MV-4-11 (cell line): Measurements from ENCODE around the gene SEC61B.
A peak's percentile ranks its signal among the peaks of the same experiment; 100 is the strongest.

Experiments used
- DNase-seq: peaks from one replicate; lab custom pipeline; 2025; lab: John Stamatoyannopoulos, UW

Gene SEC61B

DNA sequence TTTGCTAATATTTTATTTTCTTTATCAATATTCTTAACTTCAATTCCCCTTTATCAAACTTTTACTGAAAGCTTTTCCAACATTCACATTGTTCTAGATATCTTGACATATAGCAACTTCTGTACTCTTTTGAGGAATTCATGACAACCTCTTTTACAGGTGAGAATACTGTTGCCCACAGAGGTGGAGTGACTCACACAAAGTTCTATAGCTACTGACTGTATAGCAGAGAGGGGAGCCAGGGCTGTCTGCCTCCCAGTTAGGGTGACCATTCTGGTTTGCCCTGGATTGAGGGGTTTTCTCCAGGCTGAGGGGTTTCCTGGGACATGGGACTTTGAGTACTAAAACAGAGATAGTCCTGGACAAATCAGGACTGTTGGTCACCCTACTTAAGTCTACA lies 16.2 kb downstream of the SEC61B start:
- DNase-seq = no peak

DNA sequence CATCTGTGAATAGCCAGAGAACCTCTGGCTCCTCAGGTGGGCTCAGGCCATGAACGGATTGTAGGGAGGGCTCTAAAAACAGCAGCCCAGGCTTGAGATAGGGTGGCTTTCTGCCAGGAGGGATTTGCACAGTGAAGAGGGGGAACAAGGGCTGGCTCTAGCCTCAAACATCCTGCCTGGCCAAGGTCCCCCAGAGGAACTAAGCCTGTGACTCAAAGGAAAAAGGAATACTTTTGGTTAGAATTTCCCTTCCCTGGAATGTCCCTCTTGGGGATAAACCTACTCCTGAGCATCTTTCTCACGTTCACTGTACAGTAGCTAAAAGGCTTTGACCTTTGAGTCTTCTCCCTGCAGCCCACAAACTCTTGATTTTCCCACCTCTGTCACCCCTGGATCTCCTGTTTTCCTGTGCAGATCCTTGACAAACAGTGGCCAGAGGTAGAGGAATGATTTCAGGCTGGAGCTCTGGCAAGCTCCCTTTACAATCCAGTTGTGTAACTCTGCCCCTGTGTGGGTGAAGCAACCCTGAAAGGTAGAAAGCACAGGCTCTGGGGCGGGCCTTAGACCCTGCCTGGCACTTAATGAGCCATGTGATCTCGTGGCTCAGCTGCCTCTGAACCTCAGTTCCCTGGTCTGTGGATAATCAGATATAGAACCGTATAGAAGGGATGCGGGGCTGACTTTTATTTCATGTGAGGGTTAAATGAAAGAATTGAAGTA lies 17.4 kb downstream of the SEC61B start:
- no peak for DNase-seq

DNA sequence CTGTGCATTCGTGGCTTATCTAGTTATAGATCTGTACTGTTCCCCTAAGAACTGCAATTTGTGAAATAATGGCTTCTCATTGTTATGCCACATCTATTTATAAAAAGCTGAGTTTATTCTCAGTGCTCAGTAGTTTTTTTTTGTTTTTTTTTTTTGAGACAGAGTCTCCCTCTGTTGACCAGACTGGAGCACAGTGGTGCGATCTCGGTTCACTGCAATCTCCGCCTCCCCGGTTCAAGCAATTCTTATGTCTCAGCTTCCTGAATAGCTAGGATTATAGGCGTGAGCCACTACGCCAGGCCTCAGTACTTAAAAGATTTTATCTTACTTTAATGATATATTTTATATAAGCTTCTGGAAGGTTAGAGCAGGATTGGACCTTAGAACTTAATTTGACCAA lies 19.0 kb downstream of the SEC61B start:
- peak; percentile 12 for DNase-seq

GRCh38 chr9:99244344-99245260 lies 22.5 kb downstream of the SEC61B start:
- DNase-seq = peak; percentile 83

DNA sequence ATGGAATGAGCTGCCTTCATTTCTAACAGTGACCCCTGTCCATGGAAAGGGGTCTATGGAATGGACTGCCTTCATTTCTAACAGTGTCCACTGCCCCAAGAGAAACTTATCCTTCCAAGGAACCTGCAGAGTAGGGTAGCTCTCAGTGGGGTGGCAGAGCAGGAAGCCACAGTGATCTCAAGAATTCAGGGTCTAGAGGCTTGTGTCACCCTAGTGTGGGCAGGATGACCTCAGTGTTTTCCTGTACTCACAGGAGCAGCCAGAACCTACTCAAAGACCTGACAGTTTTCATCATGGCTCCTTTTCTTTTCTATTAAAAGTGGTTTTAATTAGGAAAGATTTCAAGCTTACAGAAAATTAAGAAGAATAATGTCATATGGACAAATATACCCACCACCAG lies 27.5 kb downstream of the SEC61B start:
- DNase-seq = no peak

GRCh38 chr9:99251157-99251556 lies 29.1 kb downstream of the SEC61B start:
- DNase-seq = no peak

- no peak for DNase-seq
These were observed 31.1 kb downstream of the SEC61B start for GRCh38 chr9:99253134-99253533.

DNA sequence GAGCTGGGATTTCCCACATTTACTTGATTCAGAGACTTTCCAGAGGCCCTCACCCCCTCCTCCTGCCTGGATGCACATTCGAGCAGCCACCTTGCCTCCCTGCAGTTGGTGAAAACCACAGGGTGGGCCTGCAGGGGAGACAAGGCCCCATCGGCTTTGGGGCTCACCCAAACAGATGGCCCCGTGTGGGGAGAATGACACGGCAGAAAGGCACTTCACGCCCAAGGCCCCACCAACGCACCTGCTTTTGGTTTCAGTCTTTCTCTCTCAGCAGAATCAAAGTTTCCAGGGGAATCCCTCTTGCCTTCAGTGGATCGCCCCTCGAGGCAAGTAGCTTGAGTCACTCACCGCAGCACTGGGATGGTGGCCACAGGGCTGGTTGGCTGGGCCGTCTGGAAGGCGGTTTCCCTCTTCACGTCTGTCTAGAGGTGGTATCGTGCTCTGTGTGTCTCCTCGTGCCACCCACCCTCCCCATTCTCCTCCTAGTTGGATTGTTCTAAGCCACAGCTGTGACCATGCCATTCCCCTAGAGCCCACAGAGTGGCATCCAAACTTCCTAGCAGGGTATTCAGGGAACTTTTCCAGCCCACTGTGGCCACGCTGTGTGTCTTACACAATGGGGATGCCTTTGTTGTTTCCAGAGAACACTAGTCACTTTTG lies 31.8 kb downstream of the SEC61B start:
- DNase-seq = peak; percentile 32

- DNase-seq = no peak
These were observed 33.6 kb downstream of the SEC61B start for GRCh38 chr9:99255651-99256050.

DNA sequence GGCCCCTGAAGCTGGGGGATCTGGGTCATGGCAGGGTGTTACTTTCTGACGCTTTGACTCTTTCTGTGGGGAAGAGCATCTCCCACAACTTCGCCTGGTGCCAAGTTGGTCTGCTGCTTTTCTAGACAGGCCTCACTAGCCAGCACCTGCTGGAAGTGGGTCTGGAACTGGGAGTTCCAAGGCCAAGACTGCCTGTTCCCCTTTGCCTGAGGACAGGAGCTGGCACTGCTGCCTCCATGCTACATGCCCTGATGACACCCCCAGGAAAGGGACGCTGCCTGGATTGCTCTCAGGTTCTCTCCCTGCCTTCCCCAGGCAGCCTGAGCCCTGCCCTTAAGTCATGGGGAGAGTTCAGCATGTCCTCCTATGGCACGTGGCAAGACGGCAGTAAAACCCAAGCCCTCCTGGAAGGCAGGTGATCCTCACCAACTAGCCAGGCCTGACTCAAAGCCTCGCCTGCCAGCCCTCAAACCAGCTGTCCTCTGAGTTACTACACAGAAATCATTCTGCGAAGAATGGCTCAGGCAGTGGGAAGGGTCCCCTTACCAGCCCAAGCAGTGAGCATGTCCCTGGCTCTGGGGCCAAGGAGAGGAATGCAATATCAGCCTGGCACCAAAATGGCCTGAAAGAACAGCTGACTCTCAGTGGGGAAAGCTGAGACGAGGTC lies 35.8 kb downstream of the SEC61B start:
- no peak for DNase-seq

GRCh38 chr9:99259231-99259918 lies 37.3 kb downstream of the SEC61B start:
- peak; percentile 19 for DNase-seq

- DNase-seq = no peak
These were observed 39.8 kb downstream of the SEC61B start for GRCh38 chr9:99261923-99262322.

- no peak for DNase-seq
These were observed 40.9 kb downstream of the SEC61B start for GRCh38 chr9:99262949-99263418.

GRCh38 chr9:99264070-99264680 lies 42.1 kb downstream of the SEC61B start:
- DNase-seq = peak; percentile 7

- no peak for DNase-seq
These were observed 43.6 kb downstream of the SEC61B start for GRCh38 chr9:99265691-99266090.

- DNase-seq = peak; percentile 17
These were observed 44.4 kb downstream of the SEC61B start for GRCh38 chr9:99266255-99267023.

DNA sequence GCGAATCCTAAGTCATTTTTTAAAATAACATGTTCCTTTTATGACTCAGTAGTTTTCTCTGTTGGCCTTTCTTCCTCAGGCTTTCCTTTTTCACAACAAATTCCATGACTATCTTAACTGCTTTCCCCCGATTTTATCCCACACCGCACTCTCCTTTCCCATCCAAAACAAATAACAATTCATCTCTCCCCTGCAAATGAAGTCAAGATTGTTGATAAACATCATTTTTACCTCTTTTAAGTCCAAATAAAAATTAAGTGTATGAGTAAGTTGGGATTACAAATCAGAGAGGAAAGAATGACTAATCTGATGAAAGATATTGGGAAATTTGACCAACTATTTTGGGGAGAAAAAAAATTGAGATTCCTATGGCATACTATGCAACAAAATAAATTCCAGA lies 47.3 kb downstream of the SEC61B start:
- DNase-seq = no peak

DNA sequence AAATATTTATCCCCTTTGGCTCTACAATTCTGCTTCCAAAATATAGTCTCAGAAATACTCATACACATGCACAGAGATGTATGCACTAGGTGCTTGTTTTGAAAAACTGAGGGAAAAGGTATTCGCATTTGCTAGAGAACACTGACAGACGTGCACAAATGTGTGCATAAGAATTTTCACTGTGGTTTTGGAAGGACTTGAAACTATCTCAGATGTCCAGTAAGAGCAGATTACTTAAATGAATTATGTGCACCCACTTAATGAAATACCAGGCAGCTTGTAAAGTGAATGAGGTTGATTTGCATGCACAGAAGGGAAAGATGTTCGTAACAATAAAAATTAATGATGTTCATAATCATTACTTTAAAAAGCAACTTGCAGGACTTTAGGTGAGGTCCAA lies 48.4 kb downstream of the SEC61B start:
- DNase-seq = no peak

GRCh38 chr9:99272836-99273235 lies 50.8 kb downstream of the SEC61B start:
- no peak for DNase-seq

DNA sequence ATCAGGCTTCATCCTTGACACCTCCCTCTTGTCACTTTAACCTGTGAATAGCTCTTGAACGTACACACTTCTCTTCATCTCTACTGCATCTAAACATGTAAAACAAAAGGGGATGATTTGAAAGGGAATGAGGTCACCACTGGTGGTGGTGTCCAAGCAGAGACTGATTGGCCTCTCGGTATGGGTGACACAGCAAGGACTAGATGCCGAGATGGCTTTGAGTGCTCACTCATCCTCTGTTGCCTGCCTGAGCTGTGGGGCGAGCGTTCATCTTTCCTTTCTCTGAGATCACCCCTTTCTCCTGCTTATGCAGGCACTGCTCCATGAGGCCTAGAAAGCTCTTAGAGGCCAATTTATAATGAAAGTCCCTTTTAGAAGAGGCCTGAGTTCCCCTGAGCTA lies 51.9 kb downstream of the SEC61B start:
- DNase-seq = no peak
